KG1 (cell line): ENCODE measurements around the gene PSMA4.
"Not testable (repeated sequence)": the region's sequence is repeated elsewhere in the genome, so short reads cannot be mapped to it uniquely, and the experiment has no call there.

Experiments used
- DNase-seq: peaks from one replicate; lab custom pipeline; 2025; lab: John Stamatoyannopoulos, UW

Gene PSMA4

DNA sequence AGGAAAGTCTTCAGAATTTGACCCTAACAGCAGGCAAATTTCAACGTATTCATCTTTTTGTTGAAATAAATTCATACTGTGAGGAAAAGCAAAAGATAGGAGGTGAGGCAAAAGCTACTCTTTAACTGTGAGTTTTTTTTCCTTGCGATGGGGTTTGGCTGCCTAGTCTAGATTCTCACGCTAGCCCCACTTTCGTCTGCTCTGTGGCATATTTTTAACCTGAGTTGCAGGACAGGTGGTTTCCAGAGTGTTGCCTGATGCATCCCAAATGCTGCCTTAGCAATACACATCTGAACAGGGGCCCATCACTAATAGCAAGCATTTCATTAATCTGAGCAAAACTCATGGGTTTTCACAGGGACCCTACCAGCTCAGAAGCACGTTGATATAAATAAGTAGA, 11.7 kb downstream of the PSMA4 start:
- DNase-seq, result no peak

DNA sequence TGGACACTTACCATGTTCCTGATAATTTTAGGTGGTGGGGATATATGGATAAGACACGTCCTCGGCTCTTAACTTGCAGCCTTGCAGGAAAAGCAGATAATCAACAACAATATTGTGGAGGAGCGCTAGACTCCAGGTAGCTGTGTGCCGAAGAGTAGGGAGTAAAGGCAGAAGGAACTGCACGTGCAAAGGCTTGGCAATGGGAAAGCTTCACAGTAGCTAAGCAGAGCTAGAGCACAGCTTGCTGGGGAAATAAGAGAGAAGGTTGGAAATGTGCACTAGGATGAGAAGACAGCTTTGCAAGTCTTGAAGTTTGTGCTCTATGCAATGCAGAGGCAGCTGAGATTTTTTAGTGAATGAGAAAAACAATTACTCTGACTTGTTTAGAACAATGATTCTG, 12.4 kb downstream of the PSMA4 start:
- DNase-seq, result no peak

DNA sequence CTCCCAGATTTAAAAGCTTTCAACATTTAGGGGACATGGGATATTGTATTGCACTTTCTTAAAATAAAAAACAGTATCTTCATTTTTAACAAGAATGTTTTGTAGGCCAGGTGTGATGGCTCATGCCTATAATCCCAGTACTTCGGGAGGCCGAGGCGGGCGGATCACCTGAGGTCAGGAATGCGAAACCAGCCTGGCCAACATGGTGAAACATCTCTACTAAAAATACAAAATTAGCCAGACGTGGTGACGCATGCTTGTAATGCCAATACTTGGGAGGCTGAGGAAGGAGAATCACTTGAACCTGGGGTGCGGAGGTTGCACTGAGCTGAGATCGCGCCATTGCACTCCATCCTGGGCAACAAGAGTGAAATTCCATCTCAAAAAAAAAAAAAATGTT, 20.0 kb downstream of the PSMA4 start:
- not testable (repeated sequence) for DNase-seq

DNA sequence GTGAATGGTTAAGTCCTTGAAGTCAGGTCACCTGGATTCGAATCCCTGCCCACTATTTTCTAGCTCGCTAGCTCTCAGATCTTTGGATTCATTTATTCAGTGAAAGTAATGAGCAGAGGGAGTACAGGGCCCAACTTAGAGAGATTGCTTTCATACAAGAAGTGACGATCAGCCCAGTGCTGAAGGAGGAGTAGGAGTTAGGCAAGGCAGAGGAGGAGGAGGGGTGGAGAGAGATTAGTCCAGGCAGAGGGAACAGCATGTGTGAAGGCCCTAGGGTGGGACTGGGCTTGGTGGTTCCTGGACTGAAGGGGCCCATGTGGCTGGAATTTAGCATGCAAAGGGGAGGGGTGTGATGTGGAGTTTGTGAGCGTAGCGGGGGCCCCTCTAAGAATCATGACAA, 21.2 kb downstream of the PSMA4 start:
- no peak for DNase-seq

DNA sequence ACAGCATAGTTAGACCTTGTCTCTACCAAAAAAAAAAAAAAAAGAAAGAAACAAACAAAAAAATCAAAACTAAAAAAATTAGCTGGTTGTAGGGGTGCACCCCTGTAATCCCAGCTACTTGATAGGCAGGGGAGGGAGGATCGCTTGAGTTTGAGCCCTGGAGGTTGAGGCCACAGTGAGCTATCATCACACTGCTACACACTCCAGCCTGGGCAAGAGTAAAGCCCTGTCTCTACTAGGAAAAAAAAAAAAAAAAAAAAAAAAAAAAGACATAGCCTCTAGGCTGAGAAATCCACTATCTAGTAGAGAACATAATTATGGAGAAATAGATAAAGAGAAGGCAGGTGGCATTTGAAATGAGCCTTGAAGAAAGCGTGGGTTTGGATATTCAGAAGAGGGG, 22.8 kb downstream of the PSMA4 start:
- DNase-seq, result no peak

DNA sequence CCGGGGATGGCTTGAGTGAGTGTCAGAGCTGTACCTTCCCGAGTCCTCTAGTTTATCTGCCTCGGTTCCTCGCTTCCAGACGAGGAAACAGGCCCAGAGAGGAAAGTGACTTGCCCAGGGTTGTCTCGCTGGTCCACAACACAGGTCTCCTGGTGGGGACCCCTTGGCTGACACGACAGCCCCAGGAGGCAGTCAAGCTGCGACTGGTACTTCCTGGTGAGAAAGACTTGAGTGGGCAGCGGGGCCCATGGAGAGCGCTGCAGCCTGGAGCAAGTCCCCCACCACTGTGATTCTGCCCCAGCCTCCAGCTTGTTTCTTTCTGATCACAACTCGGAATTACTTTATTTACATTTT, 24.5 kb downstream of the PSMA4 start:
- no peak for DNase-seq

DNA sequence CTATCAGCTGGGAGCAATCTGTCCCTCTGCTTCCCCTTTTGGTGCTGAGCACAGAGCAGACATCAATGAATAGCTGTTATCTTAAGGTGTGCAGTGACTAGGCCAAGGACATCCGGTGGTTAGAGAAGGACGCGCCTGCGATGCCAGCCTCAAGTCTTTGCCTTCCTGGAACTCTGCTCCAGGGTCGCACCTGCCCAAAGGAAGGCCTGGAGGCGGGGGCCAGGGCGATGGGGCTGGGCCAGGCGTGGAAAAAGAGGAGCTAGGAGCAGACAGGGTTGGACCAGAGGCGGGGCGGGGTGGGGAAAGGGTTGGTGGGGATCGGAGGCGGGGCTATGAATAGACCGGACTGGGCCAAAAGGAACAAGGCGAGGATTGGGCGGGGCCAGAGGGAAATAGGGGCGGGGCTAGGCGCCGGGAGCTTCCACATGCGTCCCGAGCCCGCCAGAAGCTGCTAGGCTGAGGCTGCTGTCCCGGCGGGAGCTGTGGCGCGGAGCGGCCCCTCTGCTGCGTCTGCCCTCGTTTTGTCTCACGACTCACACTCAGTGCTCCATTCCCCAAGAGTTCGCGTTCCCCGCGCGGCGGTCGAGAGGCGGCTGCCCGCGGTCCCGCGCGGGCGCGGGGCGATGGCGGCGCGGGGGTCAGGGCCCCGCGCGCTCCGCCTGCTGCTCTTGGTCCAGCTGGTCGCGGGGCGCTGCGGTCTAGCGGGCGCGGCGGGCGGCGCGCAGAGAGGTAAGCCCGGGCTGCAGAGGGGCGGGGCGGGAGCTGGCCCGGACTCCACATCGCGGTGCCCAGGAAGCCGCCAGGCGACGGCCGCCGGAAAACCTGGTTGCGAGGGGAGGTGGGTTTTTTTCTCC, 25.1 kb downstream of the PSMA4 start, which contains the start of gene CHRNA5:
CHRNA5 (plus strand) TSS at position 424 of the 854 bp plus-strand sequence; CDS start at position 624, 200 bp downstream.
- DNase-seq, result peak; percentile 8

DNA sequence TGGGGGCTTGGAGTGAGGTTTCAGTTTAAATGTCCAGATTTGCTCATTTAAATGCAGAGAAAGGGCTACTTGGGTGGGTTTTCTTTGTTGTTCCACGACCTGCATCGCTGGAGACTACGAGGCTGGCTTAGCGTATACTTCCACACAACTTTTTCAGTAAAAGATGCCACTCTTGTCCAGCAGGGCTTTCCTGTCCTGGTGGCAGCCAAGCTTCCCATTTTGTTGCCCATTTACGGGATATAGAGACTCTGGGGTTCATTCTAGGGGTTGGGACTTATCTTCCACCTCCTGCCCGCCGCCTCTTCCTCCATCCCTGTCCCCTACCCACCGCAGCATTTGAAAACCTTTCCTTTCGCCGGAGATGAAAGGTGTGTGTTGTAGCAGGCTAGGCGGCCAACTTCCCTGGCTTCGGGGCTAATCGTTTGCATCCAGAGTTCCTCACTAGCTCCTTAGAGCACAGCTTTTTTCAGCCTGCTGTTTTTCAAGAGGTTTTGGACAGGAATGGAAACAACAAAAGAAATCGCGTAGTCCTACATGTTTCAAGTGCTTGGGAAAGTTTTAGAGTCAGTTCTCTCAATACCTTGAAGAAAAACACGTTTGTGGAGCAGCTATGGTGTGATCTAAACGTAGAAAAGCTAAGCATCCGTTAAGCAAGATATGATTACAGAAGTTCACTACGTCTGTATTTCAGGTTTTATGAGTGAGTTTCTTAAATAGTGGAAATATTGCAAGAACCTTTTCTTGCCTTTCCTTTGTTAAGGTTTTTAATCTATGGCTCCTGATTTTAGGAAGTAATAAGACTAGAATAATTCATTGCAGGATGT, 25.9 kb downstream of the PSMA4 start:
- no peak for DNase-seq

DNA sequence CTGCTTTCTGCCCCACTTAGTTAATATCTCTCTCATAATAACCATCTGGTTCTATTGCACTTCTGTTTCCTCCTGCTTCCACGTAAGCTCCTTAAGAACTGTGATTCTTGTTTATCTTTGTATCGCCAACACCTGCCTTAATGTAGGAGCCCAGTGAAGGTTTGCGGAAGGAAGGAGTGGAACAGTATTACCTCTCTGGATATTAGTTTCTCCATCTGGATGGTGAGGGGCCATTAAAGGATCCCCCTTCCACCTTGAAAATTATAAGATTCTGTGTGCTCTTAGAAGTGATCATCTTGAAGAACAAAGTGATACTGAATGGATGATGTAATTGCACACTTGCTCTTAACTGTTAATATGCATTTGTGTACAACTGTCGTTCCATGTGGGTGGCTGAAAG, 27.3 kb downstream of the PSMA4 start:
- no peak for DNase-seq

DNA sequence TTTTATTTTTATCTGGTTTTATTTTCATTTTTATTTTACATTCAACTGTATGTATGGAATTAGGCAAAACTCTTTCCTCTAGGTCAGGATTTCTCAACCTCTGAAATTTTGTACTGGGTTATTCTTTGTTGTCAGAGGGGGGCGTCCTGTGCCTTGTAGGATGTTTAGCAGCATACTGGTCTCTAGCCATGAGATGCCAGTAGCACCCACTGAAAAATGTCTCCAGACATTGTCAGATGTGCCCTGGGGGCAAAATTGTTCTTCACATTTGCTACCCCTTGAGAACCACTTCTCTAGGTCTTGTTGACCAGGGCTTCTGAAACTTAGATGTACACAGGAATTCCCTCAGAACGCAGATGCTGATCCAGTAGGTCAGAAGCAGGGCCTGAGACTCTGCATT, 30.5 kb downstream of the PSMA4 start:
- no peak for DNase-seq

DNA sequence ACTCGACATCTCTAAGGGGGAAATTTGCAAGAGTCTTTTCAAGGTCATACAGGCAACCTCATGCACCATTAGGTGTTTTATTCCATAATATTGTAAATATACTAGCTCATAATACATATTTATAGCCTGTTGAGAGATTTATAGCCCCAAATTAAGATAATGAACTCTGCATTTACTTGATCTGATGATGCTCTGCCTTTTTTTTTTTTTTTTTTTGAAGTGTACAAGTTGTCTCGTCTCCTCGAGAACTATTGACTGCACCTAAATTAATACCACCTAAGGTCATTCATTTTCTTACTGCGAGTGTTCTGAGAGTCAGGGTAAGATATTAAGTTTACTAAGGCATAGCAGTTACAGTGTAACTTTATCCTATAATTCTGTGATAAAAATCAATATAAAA, 31.1 kb downstream of the PSMA4 start:
- no peak for DNase-seq

DNA sequence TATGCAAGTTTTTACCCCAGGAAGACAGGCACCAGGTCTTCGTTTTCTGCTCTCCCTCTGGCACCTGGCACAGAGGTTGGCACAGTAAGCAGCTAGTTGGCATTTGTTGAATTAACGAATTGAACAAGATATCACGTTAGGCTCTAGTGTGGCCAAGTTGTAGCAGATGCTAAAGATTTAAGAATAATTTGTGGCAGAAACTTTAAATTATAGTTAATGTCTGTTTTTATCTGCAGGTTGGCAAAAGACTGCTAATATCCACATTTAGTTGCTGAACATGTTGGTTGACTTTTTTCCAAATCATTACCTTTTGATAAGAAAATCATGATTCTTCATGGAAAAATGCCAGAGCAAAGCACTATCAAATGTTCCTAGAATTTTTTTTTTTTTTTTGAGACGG, 33.2 kb downstream of the PSMA4 start:
- no peak for DNase-seq

DNA sequence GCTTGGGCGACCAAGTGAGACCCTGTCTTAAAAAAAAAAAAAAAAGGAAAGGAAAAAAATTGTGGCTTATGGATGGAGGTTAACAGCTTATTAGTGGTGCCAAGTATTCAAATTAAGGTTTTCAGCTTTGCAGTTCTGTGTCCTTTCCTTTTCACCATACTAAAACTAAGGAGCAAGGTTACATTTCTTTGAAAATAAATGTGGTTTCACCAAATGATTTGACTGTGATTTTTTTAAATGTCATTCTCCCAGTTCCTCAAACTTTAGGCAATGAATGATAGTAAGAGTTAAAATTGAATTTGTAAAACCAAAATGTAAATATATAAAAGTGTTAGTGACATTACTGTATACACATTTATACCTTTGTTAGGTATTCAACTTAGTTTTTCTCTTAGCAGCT, 34.7 kb downstream of the PSMA4 start:
- DNase-seq, result no peak

DNA sequence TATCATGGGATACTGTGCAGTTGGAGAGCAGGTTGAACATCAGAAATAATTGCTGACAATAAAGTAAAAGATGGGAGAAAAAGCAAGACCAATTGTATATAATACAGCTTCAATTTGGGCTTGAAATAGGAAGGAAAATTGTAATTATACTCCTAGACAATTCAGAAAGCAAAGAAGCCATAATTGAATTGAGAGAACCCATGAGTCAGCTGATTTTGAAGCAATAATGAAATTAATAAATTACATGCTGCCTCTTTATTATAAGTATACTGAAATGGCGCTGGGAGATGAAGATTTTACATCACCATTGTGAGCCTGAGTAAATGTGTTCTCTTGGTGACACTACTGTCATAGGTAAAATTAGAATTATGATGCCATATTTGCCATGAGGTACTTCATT, 57.3 kb downstream of the PSMA4 start:
- no peak for DNase-seq

DNA sequence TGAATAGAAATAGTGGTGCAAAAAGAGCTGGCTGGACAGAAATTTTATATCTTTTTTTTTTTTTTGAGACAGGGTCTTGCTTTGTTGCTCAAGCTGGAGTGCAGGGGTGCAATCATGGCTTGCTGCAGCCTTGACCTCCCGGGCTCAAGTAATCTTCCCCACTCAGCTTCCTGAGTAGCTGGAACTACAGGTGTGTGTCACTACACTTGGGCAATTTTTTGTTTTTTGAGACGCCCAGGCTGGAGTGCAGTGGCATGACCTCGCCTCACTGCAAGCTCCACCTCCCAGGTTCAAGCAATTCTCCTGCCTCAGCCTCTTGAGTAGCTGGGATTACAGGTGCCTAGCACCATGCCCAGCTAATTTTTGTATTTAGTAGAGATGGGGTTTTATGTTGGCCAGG, 58.1 kb downstream of the PSMA4 start:
- DNase-seq, result no peak

DNA sequence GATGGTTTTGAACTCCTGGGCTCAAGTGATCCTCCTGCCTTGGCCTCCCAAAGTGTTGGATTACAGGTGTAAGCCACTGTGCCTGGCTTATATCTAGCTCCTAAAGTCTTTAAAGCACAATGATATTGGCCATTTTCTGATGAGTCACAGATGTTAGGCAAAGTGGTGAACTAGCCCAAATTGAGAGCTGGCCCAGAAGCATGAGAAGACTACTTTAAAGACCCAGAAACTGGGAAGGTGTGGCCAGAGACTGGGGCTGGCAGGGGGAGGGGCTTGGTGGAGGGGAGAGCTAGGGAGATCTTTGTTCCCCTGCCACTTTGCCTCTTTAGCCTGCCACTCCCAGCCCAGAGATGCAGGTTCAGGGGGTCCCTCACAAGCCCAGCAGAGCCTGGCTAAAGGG, 58.9 kb downstream of the PSMA4 start:
- no peak for DNase-seq
